GM21529 (cell line): ENCODE data around the gene PTPN13.

Source experiments
- ATAC-seq: cut with Tn5 transposase; IDR thresholded peaks from one replicate; pipeline ENCODE4 v1.9.1; 2021; ENCODE audit not compliant: unreplicated experiment

PTPN13 gene

GRCh38 chr4:86809809-86810208, 215.7 kb downstream of the PTPN13 start:
- no peak for ATAC-seq

DNA sequence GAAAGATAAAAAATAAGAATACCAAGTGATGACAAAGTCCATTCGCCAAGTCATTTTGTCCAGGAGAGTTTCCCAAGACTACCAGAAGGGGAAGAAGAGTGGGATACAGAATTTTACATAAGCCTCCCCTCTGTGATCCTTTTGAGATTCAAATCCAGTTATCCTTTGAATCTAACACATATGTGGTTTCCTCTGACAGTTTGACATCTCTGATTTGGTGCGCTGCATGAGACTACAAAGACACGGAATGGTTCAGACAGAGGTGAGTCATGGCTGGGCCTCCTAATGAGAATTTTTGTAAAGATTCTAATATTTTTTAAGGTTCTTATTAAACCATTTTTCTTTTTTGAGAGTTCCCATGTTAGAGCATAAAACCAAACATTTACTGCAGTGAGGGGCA, 216.7 kb downstream of the PTPN13 start:
- no peak for ATAC-seq

DNA sequence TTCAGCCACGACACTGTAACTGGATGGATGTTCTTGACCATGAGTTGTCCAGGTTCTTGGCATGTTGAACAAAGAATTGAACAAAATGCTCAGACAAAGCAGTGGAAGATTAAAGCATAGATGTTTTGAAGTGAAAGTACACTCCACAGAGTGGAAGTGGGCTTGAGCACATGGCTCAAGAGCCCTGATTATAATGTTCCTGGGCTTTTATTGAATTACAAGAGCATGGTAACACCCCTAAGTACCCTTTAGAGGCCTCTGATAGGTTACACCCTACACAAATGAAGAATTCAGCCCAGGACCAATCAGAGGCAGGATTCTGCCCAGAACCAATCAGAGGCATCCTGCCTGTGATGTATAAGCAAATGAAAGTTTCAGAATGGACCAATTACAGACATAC, 221.5 kb downstream of the PTPN13 start:
- ATAC-seq: no peak

DNA sequence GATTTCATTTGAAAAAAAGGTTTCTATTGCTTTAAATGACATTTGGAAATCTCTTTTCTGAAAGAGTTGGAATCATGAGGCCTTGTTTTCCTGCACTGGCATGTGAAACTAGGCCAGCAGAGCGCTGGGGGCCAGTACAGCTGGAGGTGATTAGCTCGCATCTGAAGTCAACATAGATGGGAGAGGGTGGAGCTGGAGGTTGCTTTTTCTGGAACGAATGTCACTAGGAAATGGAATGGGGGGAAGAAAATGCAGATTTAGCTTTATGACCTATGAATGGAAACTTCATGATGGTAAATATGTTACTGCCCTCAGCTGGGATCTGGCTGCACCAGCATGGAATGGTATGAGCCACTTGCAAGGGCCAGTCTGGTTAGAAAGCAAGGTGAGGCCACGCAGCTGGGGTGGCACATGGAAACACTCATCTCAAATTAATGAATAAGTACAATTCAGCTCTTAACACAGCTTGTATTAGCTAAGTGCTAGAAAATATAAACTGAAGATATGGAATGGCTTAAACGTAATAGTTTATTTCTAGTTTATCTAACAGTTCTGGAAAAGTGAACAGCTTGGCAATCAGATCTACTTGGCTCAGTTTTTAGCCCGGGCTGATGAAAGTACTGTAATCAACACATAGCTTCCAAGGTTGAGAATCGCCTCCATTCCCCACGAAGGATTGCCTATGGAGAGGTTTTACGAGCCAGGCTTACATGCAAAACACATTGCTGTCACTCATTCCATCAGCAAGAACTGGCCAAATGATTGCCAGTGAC, 222.6 kb downstream of the PTPN13 start:
- ATAC-seq: no peak

GRCh38 chr4:86818211-86818610, 224.1 kb downstream of the PTPN13 start:
- no peak for ATAC-seq

- no peak for ATAC-seq
Observed at GRCh38 chr4:86818841-86819240, 224.7 kb downstream of the PTPN13 start.

DNA sequence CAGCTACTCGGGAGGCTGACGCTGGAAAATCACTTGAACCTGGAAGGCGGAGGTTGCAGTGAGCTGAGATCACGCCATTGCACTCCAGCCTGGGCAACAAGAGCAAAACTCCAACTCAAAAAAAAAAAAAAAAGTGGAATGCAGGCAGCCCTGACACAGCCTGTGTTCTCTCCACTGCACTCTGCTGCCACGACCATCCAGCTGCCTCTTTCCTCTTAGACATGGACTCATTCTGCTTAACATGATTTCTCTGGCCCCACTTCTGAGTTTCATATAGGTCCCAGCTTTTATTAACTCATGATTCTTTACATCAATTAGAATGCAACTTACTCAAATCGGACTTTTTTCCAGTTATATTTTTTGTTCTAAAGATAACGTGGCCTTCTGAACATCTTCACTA, 225.4 kb downstream of the PTPN13 start:
- ATAC-seq: no peak

DNA sequence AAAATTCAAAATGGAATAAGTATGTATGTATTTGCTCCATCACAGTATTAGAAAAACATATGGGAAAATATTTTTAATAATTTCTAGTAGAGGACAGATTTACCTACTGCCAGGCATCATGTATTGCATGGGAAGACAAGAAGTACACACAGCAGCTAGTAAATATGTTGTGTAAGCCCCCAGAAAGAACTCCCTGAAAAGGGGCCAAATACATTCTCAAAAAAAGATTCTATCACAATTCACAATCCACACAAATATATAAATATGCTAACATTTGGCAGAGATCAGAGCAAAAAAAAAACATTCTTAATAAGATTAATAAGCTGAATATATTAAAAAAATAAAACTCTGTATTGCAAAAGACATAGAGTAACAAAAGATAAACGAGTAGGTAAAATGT, 227.0 kb downstream of the PTPN13 start:
- ATAC-seq: no peak

- ATAC-seq: no peak
Observed at GRCh38 chr4:86822136-86822535, 228.0 kb downstream of the PTPN13 start.

GRCh38 chr4:86825511-86825910, 231.4 kb downstream of the PTPN13 start:
- no peak for ATAC-seq

DNA sequence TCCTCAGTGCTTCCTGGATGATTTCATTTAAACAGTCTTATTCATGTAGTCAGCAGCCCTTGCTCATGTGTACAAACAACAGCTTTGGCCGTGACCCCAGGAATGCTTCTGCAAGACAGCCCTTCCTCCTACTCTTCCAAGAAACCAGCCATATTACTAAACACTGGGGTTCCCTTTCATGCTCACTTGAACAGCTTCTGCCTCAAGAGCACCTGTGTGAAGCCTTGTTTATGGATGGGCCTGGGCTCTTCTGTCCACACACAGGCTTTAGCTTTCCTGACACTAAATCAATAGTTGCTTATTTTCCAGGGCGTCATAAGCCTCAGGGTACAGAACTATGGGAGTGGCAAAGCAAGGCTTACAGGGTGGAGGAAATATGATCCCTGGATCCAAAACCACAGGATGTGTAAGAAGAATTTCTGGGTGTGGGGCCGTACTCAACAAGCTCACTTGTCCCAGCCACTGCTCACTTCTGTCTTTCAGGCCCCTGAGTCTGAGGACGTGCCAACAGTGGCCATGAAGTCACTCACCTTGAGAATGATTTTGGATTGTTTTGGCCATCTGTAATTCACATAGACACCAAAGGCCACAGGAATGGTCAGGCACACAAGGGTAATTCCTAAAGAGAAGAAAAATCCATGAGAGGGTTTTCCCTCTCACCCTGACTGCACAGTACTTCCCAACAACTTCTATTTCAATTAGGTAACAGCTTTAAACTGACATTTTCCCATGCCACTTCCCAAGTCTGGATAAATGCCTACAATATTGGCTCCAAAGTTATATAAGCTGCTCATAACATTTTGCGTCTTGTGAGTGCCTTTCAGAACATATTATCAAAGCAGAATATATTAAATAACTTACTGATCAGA, 237.4 kb downstream of the PTPN13 start:
- ATAC-seq: no peak

GRCh38 chr4:86833615-86834014, 239.5 kb downstream of the PTPN13 start:
- ATAC-seq: no peak

GRCh38 chr4:86834901-86835300, 240.8 kb downstream of the PTPN13 start:
- no peak for ATAC-seq

GRCh38 chr4:86835677-86836076, 241.6 kb downstream of the PTPN13 start:
- no peak for ATAC-seq

DNA sequence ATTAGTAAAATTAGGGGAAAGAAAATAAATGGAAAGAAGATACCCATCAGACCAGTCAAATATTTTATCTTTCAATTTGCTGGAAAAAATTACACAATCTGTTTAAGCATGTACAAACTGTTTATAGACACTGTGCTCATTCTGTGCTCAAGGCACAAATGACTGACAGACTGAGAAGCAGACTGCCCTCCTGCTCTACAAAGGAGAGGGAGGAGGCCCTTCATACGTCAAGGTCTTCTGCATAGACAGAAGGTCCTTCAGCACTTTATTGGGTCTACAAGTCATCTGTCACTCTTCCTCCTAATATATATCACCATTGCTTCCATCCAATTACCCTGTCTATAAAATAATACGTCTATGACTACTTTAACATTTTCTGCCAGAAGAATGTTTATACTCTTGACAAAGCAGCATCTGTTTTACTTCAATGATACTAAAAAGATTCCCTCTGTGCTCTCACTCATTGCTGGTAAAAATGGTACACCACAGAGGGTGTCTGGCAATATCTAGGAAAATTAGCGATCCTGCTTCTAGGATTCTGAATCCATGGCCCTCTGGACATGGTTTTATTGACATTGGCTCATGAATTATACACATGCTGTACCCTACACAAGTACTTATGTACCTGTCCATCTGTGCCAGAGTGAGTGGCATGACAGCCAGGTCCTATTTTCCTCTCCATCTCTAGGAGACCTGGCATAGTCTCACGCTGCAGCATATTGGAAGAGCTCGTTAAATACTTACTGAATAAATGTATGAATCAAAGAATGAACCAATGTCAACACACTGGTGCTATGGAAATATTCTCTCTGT, 243.8 kb downstream of the PTPN13 start:
- no peak for ATAC-seq

DNA sequence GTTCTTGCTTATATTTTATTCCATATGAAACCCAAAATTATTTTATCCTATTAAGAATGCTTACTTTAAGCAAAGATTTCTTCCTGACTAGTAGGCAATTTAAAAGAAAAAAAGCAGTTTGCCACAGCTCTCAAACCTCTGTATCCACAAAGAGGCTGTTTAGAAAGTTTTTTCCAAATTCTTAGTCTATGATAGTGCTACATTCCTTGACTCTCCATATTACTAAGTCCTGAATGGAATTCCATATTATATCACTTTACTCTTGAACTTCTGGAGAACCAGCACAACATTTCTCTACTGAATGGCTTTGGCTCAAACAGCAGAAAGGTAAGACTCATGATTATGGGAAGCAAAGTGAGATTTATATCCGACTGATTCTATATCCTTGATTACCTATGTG, 246.7 kb downstream of the PTPN13 start:
- ATAC-seq: no peak

- ATAC-seq: no peak
Observed at GRCh38 chr4:86841309-86841708, 247.2 kb downstream of the PTPN13 start.

GRCh38 chr4:86845593-86845992, 251.5 kb downstream of the PTPN13 start:
- no peak for ATAC-seq

GRCh38 chr4:86846921-86847320, 252.8 kb downstream of the PTPN13 start:
- ATAC-seq: no peak

DNA sequence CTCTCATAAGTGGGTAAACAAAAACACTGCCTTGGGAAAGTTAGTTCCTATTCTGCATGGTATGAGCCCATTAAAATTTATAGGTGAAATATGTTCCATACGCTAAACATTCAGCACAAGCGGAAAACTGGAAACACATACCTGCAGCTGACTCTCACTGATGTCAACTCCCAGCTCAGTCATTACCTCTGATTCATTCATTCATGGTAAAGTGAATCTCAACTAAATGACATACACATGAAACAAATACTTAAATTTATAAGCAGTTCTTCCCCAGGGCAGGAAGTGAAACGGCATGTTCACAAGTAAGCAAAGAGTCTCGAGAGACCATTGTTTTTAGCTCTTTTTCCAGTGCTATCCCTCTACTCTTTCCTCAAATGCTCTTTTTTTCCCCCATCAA, 253.5 kb downstream of the PTPN13 start:
- no peak for ATAC-seq

- ATAC-seq: no peak
Observed at GRCh38 chr4:86848136-86848535, 254.0 kb downstream of the PTPN13 start.
